ENCODE data around the gene PXMP2. TPM values are rescaled to one million over a fixed set of nuclear protein-coding genes. Genes with fewer than 3 reads are reported as not detected.
A peak's percentile ranks its signal among the peaks of the same experiment; 100 is the strongest.

PXMP2 gene
- total RNA-seq, 3 donors from 2014 or later: 5.9 to 11.5 (median 7.0) TPM

- H3K9me3 Mint-ChIP-seq: no peaks in the 10 kb centered on the region
- H3K27me3 Mint-ChIP-seq (ENCODE audit: low read depth): no peaks in the 10 kb centered on the region
- no peak for DNase-seq
- H3K4me3 Mint-ChIP-seq: no peak overlapping the region
- H3K36me3 Mint-ChIP-seq (ENCODE audit: insufficient read depth): peaks cover 20% of the 10 kb centered on the region
- ATAC-seq: peak in 1 of 2 donors; percentile 33
- H3K4me1 Mint-ChIP-seq (ENCODE audit: low read depth): peaks cover 11% of the 10 kb centered on the region
Observed at GRCh38 chr12:132717531-132718387, 30.4 kb downstream of the PXMP2 start.

DNA sequence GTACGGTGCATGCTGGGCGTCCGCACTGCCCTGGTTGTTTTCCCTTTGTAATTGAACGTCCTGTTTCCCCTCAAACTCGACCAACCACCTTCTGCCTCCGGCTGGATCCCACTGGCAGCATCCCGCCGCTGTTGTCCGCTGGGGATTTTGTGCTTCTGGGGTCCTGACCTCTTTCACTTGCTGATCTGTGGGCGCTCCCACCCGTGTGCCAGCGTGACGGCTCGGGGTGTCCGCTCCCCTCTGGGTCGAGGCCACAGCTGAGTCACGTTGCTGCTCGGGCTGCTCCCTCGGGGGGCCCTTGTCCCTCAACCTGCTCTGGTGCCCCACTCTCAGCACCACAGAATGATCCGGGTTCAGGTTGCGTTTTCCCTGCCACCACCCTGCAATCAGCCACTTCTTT, 31.3 kb downstream of the PXMP2 start:
- no peak for DNase-seq
- Mint-ChIP-seq H3K4me3 (no peak overlapping the region), H3K36me3 (ENCODE audit: insufficient read depth) (peaks cover 26% of the 10 kb centered on the region), H3K9me3 (no peaks in the 10 kb centered on the region), H3K4me1 (ENCODE audit: low read depth) (peaks cover 2% of the 10 kb centered on the region), H3K27me3 (ENCODE audit: low read depth) (no peaks in the 10 kb centered on the region)
- ATAC-seq: no peak

GRCh38 chr12:132719141-132719953, 32.0 kb downstream of the PXMP2 start:
- DNase-seq (no peak), ATAC-seq (no peak)
- Mint-ChIP-seq H3K4me1 (ENCODE audit: low read depth) (peaks cover 2% of the 10 kb centered on the region), H3K4me3 (no peak overlapping the region), H3K36me3 (ENCODE audit: insufficient read depth) (peaks cover 30% of the 10 kb centered on the region), H3K27me3 (ENCODE audit: low read depth) (no peaks in the 10 kb centered on the region), H3K9me3 (no peaks in the 10 kb centered on the region)

DNA sequence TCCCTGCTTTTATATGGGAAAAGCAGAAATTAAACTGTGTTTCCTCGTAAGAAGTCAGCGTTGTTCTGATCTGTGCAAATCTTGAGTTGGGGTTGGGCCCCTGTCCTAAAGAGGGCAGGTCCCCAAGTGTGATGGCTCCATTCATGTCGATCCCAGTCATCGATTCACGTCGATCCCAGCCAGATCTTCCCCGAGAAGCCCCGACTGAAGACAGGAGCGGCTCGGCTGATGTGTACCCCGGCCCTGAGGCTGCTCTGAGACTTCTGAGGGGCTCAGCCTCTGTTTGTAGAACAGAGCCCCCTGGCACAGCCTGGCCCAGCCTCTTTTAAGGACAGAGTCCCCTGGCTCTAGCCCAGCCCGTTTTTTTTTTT, 32.6 kb downstream of the PXMP2 start:
- ATAC-seq: no peak
- peaks cover 29% of the 10 kb centered on the region for H3K36me3 Mint-ChIP-seq (ENCODE audit: insufficient read depth)

GRCh38 chr12:132720606-132721345, 33.4 kb downstream of the PXMP2 start:
- H3K4me3 Mint-ChIP-seq: no peak overlapping the region
- no peak for ATAC-seq
- no peak for DNase-seq
- H3K9me3 Mint-ChIP-seq: no peaks in the 10 kb centered on the region
- no peaks in the 10 kb centered on the region for H3K27me3 Mint-ChIP-seq (ENCODE audit: low read depth)
- no peaks in the 10 kb centered on the region for H3K4me1 Mint-ChIP-seq (ENCODE audit: low read depth)
- H3K36me3 Mint-ChIP-seq (ENCODE audit: insufficient read depth): peaks cover 30% of the 10 kb centered on the region

More for the DNA sequence above, 32.6 kb downstream of the PXMP2 start:
- DNase-seq: no peak
- no peaks in the 10 kb centered on the region for H3K4me1 Mint-ChIP-seq (ENCODE audit: low read depth)
- no peaks in the 10 kb centered on the region for H3K27me3 Mint-ChIP-seq (ENCODE audit: low read depth)
- H3K9me3 Mint-ChIP-seq: no peaks in the 10 kb centered on the region
- H3K4me3 Mint-ChIP-seq: no peak overlapping the region

- DNase-seq: no peak
- H3K27me3 Mint-ChIP-seq (ENCODE audit: low read depth): no peaks in the 10 kb centered on the region
- no peaks in the 10 kb centered on the region for H3K4me1 Mint-ChIP-seq (ENCODE audit: low read depth)
- no peaks in the 10 kb centered on the region for H3K9me3 Mint-ChIP-seq
- ATAC-seq: no peak
- H3K4me3 Mint-ChIP-seq: no peak overlapping the region
- peaks cover 48% of the 10 kb centered on the region for H3K36me3 Mint-ChIP-seq (ENCODE audit: insufficient read depth)
Observed at GRCh38 chr12:132723015-132723763, 35.8 kb downstream of the PXMP2 start.

DNA sequence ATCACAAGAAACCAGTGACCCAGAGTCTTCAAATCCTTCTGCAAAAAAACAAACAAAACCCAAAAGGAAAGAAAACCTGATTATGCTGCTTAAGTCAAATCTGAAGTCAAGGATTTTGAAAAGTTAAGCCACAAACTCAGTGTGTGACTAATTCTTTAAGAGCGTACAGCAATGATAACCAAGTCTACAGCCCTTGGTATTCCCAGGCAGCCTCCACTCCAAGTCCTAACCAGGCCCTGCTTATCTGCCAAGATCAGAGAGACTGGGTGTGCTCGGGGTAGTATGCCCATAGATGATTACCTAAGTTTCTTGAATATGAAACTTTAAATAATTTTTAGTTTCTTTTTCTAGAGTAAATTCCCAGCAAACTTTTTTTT, 36.4 kb downstream of the PXMP2 start:
- no peaks in the 10 kb centered on the region for H3K9me3 Mint-ChIP-seq
- no peaks in the 10 kb centered on the region for H3K27me3 Mint-ChIP-seq (ENCODE audit: low read depth)
- no peak for DNase-seq
- H3K36me3 Mint-ChIP-seq (ENCODE audit: insufficient read depth): peaks cover 50% of the 10 kb centered on the region
- no peak overlapping the region for H3K4me3 Mint-ChIP-seq
- peaks cover 1% of the 10 kb centered on the region for H3K4me1 Mint-ChIP-seq (ENCODE audit: low read depth)
- no peak for ATAC-seq

GRCh38 chr12:132724506-132725241, 37.3 kb downstream of the PXMP2 start:
- no peak for ATAC-seq
- Mint-ChIP-seq H3K36me3 (ENCODE audit: insufficient read depth) (peaks cover 45% of the 10 kb centered on the region), H3K9me3 (no peaks in the 10 kb centered on the region), H3K4me3 (no peak overlapping the region), H3K4me1 (ENCODE audit: low read depth) (peaks cover 3% of the 10 kb centered on the region), H3K27me3 (ENCODE audit: low read depth) (no peaks in the 10 kb centered on the region)
- DNase-seq: no peak

DNA sequence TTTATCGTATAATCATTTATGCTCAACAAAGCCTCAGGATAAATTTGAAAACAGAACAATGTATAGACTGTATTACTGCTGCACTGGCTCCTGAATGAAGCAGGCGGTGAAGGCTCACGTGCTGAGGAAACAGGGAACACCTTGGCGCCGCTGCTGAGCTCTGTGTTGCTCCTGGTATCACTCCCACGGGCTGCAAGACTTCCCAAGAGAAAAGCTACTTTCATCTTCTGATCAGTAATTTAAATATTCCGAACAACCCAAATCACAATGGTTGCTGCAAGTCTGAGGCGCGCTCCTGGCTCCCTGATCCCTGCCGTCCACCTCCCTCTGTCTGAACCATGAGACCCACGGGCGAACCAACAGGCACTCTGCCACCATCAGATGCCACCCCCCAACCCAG, 39.0 kb downstream of the PXMP2 start:
- Mint-ChIP-seq H3K9me3 (no peaks in the 10 kb centered on the region), H3K4me3 (no peak overlapping the region), H3K4me1 (ENCODE audit: low read depth) (peaks cover 4% of the 10 kb centered on the region), H3K27me3 (ENCODE audit: low read depth) (no peaks in the 10 kb centered on the region), H3K36me3 (ENCODE audit: insufficient read depth) (peaks cover 57% of the 10 kb centered on the region)
- no peak for ATAC-seq
- no peak for DNase-seq

DNA sequence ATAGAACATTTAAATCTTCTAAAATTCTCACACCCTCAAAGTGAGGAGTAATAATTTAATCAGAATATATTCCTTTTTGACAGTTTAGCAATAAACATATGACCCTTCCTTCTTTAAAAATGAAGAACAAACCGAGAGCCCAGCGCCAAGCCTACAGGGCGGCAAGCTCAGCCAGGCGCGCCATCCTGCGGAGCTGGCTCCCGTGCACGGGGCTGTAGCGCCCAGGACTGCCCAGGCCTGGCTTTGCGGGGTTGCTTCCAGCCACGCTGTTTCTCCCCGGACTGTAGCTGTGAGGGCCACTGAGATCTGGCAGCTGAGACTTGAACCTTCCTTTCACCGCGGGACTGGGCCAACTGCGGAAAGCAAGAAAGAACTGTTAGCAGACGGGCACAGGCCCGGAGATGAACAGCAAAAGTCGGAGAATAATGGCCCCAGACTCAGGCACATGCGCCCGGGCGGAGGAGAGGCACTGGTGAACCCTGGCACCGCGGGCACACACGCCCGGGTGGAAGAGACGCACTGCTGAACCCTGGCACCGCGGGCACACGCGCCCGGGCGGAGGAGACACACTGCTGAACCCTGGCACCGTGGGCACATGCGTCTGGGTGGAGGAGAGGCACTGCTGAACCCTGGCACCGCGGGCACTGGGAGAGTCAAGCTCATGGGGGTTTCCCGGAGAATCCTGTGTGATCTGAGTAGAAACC, 39.9 kb downstream of the PXMP2 start:
- Mint-ChIP-seq H3K4me3 (no peak overlapping the region), H3K4me1 (ENCODE audit: low read depth) (peaks cover 4% of the 10 kb centered on the region), H3K36me3 (ENCODE audit: insufficient read depth) (peaks cover 60% of the 10 kb centered on the region), H3K9me3 (no peaks in the 10 kb centered on the region), H3K27me3 (ENCODE audit: low read depth) (no peaks in the 10 kb centered on the region)
- no peak for DNase-seq
- no peak for ATAC-seq

- H3K9me3 Mint-ChIP-seq: no peaks in the 10 kb centered on the region
- H3K4me1 Mint-ChIP-seq (ENCODE audit: low read depth): peaks cover 4% of the 10 kb centered on the region
- DNase-seq (no peak), ATAC-seq (no peak)
- H3K27me3 Mint-ChIP-seq (ENCODE audit: low read depth): no peaks in the 10 kb centered on the region
- H3K36me3 Mint-ChIP-seq (ENCODE audit: insufficient read depth): peaks cover 69% of the 10 kb centered on the region
- no peak overlapping the region for H3K4me3 Mint-ChIP-seq
Observed at GRCh38 chr12:132728502-132728901, 41.1 kb downstream of the PXMP2 start.

DNA sequence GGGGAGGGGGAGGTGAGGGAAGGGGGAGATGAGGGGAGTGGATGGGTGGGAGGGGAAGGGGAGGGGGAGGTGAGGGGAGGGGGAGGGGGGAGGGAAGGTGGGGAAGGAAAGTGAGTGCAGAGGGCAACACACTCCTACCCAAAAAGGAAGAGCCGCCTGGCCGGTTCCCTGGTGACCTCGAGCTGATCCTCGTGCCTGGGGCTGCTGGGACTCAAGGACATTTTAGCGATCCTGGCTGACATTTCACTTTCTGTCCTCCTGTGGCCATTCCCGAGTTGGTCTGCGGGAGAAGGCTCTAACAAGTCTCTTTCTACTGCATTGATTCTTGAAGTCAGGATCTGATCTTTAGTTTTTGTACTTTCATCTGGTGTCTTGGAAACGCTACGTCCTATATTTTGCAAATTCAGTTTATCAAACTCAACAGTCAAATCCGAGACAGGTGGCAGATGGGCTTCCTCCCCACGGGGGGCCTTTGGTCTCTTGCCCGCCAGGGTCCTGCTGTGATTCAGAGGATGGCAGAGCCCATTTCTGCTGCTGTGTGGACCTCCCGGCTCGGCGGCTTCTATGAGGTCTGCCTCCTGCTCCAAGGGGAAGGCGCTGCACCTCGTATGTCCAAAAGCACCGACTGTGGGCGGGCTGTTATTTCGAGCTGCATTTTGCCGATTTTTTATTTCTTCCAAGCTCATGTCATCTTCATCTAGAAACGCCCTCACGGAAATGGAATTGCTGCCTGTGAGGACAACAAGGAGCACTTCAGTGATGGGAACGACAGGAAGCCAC, 42.3 kb downstream of the PXMP2 start:
- peaks cover 4% of the 10 kb centered on the region for H3K4me1 Mint-ChIP-seq (ENCODE audit: low read depth)
- no peaks in the 10 kb centered on the region for H3K9me3 Mint-ChIP-seq
- peaks cover 66% of the 10 kb centered on the region for H3K36me3 Mint-ChIP-seq (ENCODE audit: insufficient read depth)
- H3K27me3 Mint-ChIP-seq (ENCODE audit: low read depth): no peaks in the 10 kb centered on the region
- ATAC-seq (no peak), DNase-seq (no peak)
- H3K4me3 Mint-ChIP-seq: no peak overlapping the region

All from activated T-cell treated with anti-CD3 and anti-CD28 coated beads, Interleukin-2, amount 50 U/mL, for 4 hours (primary cell).